ENCODE data around the gene SCP2D1. TPM values are rescaled to one million over a fixed set of nuclear protein-coding genes. Genes with fewer than 3 reads are reported as not detected.

Gene SCP2D1
- polyA plus RNA-seq, 1 donor from 2014 or later: not detected

DNA sequence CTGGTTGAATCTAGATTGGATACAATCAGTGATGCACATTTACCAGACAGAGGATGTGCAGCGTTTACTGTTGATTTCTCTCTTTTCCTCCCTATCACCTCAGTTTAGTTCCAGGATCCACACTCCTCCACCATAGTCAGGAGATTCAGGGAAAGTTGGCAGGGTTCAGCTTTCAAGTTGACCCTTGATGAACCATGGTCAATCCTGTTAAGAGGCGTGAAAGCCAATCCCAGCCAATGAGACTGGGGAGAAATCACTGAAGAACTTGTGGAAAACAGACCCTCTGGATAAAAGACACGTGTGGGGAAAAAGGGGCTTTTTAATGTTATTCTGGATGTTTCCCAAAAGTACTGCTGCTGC, 19.2 kb upstream of the SCP2D1 start:
- Histone ChIP-seq H3K27ac (ENCODE audit: low read length) (peak overlapping the region; percentile 75), H3K27me3 (ENCODE audit: insufficient read depth, low read depth, low read length) (no peaks in the 10 kb centered on the region), H3K4me3 (ENCODE audit: low read length) (peak overlapping the region; percentile 72), H3K9me3 (ENCODE audit: low read length) (peaks cover 4% of the 10 kb centered on the region), H4K20me1 (ENCODE audit: insufficient read depth) (no peaks in the 10 kb centered on the region), H2AFZ (ENCODE audit: low read depth, low read length) (peak overlapping the region; percentile 88), H3K9me2 (ENCODE audit: insufficient read depth, low read length) (no peaks in the 10 kb centered on the region), H3K4me2 (ENCODE audit: low read length) (peak overlapping the region; percentile 87), H3K79me2 (replicated peaks; ENCODE audit: insufficient read depth, low read length) (no peaks in the 10 kb centered on the region), H3K36me3 (ENCODE audit: insufficient read depth, low read length) (no peaks in the 10 kb centered on the region), H3F3A (ENCODE audit: insufficient read depth, low read length, poor library complexity, severe bottlenecking) (peaks cover 5% of the 10 kb centered on the region), H3K9ac (ENCODE audit: low read length) (peak overlapping the region; percentile 80)
- TF ChIP-seq, protein P1, sequence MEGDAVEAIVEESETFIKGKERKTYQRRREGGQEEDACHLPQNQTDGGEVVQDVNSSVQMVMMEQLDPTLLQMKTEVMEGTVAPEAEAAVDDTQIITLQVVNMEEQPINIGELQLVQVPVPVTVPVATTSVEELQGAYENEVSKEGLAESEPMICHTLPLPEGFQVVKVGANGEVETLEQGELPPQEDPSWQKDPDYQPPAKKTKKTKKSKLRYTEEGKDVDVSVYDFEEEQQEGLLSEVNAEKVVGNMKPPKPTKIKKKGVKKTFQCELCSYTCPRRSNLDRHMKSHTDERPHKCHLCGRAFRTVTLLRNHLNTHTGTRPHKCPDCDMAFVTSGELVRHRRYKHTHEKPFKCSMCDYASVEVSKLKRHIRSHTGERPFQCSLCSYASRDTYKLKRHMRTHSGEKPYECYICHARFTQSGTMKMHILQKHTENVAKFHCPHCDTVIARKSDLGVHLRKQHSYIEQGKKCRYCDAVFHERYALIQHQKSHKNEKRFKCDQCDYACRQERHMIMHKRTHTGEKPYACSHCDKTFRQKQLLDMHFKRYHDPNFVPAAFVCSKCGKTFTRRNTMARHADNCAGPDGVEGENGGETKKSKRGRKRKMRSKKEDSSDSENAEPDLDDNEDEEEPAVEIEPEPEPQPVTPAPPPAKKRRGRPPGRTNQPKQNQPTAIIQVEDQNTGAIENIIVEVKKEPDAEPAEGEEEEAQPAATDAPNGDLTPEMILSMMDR (IDR thresholded peaks at IDR 0.05; ENCODE audit: poor library complexity, severe bottlenecking): no peak
- TF ChIP-seq EZH2 (IDR thresholded peaks at IDR 0.05; ENCODE audit: borderline replicate concordance, insufficient read depth, low read length, poor library complexity, severe bottlenecking): no peak
- peak; percentile 9 for TF ChIP-seq TAF1 (IDR thresholded peaks at IDR 0.05; ENCODE audit: low read depth)

DNA sequence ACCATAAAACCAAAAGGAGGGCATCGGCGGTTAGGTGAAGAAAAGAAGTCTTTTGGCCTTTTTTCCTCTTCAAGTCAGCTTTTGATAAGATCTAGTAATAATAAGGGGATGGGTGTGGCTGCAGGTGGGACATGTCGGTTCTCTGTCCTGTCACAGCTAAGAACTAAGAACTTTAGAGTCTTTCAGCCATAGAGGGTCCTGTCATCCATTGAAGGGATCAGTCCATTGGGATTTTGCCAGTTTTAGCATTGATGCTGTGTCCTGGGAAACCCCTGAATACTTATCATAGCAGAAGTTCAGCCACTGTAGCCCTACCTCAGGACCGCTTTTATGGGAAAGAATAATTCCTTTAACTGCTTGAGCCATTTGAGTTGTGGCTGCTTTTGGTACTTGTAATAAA, 18.2 kb upstream of the SCP2D1 start:
- H4K20me1 ChIP-seq (ENCODE audit: insufficient read depth): no peaks in the 10 kb centered on the region
- H2AFZ ChIP-seq (ENCODE audit: low read depth, low read length): no peak overlapping the region
- peaks cover 4% of the 10 kb centered on the region for H3K9me3 ChIP-seq (ENCODE audit: low read length)
- no peak overlapping the region for H3K4me2 ChIP-seq (ENCODE audit: low read length)
- peak overlapping the region; percentile 72 for H3K4me3 ChIP-seq (ENCODE audit: low read length)
- no peaks in the 10 kb centered on the region for H3K9me2 ChIP-seq (ENCODE audit: insufficient read depth, low read length)
- no peak for TF ChIP-seq EZH2 (IDR thresholded peaks at IDR 0.05; ENCODE audit: borderline replicate concordance, insufficient read depth, low read length, poor library complexity, severe bottlenecking)
- TF ChIP-seq MXI1 (conservative IDR thresholded peaks at IDR 0.05; ENCODE audit: poor library complexity, severe bottlenecking): no peak
- TF ChIP-seq TAF1 (IDR thresholded peaks at IDR 0.05; ENCODE audit: low read depth): no peak
- no peak for TF ChIP-seq POLR2AphosphoS5 (IDR thresholded peaks at IDR 0.05)
- TF ChIP-seq, protein P2, sequence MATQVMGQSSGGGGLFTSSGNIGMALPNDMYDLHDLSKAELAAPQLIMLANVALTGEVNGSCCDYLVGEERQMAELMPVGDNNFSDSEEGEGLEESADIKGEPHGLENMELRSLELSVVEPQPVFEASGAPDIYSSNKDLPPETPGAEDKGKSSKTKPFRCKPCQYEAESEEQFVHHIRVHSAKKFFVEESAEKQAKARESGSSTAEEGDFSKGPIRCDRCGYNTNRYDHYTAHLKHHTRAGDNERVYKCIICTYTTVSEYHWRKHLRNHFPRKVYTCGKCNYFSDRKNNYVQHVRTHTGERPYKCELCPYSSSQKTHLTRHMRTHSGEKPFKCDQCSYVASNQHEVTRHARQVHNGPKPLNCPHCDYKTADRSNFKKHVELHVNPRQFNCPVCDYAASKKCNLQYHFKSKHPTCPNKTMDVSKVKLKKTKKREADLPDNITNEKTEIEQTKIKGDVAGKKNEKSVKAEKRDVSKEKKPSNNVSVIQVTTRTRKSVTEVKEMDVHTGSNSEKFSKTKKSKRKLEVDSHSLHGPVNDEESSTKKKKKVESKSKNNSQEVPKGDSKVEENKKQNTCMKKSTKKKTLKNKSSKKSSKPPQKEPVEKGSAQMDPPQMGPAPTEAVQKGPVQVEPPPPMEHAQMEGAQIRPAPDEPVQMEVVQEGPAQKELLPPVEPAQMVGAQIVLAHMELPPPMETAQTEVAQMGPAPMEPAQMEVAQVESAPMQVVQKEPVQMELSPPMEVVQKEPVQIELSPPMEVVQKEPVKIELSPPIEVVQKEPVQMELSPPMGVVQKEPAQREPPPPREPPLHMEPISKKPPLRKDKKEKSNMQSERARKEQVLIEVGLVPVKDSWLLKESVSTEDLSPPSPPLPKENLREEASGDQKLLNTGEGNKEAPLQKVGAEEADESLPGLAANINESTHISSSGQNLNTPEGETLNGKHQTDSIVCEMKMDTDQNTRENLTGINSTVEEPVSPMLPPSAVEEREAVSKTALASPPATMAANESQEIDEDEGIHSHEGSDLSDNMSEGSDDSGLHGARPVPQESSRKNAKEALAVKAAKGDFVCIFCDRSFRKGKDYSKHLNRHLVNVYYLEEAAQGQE (IDR thresholded peaks at IDR 0.05; ENCODE audit: borderline replicate concordance): no peak
- H3K79me2 ChIP-seq (replicated peaks; ENCODE audit: insufficient read depth, low read length): no peaks in the 10 kb centered on the region
- no peak overlapping the region for H3K9ac ChIP-seq (ENCODE audit: low read length)
- H3K27ac ChIP-seq (ENCODE audit: low read length): no peak overlapping the region
- H3F3A ChIP-seq (ENCODE audit: insufficient read depth, low read length, poor library complexity, severe bottlenecking): peaks cover 5% of the 10 kb centered on the region
- H3K36me3 ChIP-seq (ENCODE audit: insufficient read depth, low read length): no peaks in the 10 kb centered on the region
- no peaks in the 10 kb centered on the region for H3K27me3 ChIP-seq (ENCODE audit: insufficient read depth, low read depth, low read length)

DNA sequence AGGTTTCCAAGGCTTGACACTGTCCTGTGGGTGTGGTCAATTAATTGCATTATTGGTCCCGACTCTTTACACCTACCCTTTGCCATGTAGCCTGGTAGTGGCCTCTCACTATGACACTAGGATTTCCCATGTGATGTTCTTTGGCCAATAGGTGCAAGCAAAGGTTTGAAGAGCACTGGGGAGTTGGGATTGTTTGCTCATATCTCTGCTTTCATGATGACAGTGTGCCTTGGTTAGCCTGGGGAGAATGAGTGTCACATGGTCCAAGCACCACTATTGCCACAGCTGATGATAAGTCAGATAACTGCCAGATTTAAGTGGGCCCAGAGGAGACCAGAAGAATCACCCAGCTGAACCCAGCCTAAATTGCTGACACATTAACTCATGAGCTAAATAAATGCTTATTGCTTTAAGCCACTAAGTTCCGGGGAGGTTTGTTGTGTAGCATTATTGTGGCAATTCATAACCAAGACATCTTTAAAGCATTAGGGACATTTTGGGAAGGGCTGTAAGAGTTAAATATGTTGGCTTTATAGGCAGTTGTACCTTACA, 17.2 kb upstream of the SCP2D1 start:
- Histone ChIP-seq H3K27me3 (ENCODE audit: insufficient read depth, low read depth, low read length) (no peaks in the 10 kb centered on the region), H3K4me3 (ENCODE audit: low read length) (no peak overlapping the region), H3K9ac (ENCODE audit: low read length) (no peak overlapping the region), H4K20me1 (ENCODE audit: insufficient read depth) (no peaks in the 10 kb centered on the region), H3K4me2 (ENCODE audit: low read length) (no peak overlapping the region), H3K9me3 (ENCODE audit: low read length) (peaks cover 4% of the 10 kb centered on the region), H3F3A (ENCODE audit: insufficient read depth, low read length, poor library complexity, severe bottlenecking) (no peaks in the 10 kb centered on the region), H3K9me2 (ENCODE audit: insufficient read depth, low read length) (no peaks in the 10 kb centered on the region), H3K27ac (ENCODE audit: low read length) (no peak overlapping the region), H2AFZ (ENCODE audit: low read depth, low read length) (no peak overlapping the region), H3K79me2 (replicated peaks; ENCODE audit: insufficient read depth, low read length) (no peaks in the 10 kb centered on the region), H3K36me3 (ENCODE audit: insufficient read depth, low read length) (no peaks in the 10 kb centered on the region)
- TF ChIP-seq TAF1 (IDR thresholded peaks at IDR 0.05; ENCODE audit: low read depth): no peak
- TF ChIP-seq MXI1 (conservative IDR thresholded peaks at IDR 0.05; ENCODE audit: poor library complexity, severe bottlenecking): no peak

Data from neural cell (in vitro differentiated cells).